Activated CD8-positive, alpha-beta memory T cell treated with anti-CD3 and anti-CD28 coated beads for 48 hours (primary cell): ENCODE measurements around the gene SRSF9.

Source experiments
- DNase-seq, 3 experiments: peaks; one replicate each; pipeline ENCODE4 v3.0.0-alpha.2; 2020; ENCODE audit warnings: low read depth in 2 of 3, low spot score in 2 of 3

SRSF9 gene

GRCh38 chr12:120483621-120484020 lies 14.1 kb upstream of the SRSF9 start:
- DNase-seq = no peak

GRCh38 chr12:120481022-120481767 lies 11.6 kb upstream of the SRSF9 start:
- no peak for DNase-seq

- DNase-seq = no peak
These were observed 10.7 kb upstream of the SRSF9 start for GRCh38 chr12:120480211-120480610.

- no peak for DNase-seq
These were observed 9.9 kb upstream of the SRSF9 start for GRCh38 chr12:120479458-120479857.

GRCh38 chr12:120475643-120476042 lies 6.1 kb upstream of the SRSF9 start:
- no peak for DNase-seq

GRCh38 chr12:120474616-120474960 lies 5.0 kb upstream of the SRSF9 start:
- DNase-seq = no peak

- no peak for DNase-seq
These were observed 4.5 kb upstream of the SRSF9 start for GRCh38 chr12:120473807-120474615.

- DNase-seq = no peak
These were observed 3.0 kb upstream of the SRSF9 start for GRCh38 chr12:120472521-120472920.

- no peak for DNase-seq
These were observed 719 bp upstream of the SRSF9 start for GRCh38 chr12:120470150-120470784.

GRCh38 chr12:120468821-120469449 lies 613 bp downstream of the SRSF9 start:
- peak in 1 of 3 experiments; percentile 23 for DNase-seq

GRCh38 chr12:120468325-120468820 lies 1.2 kb downstream of the SRSF9 start:
- no peak for DNase-seq

GRCh38 chr12:120467439-120467838 lies 2.1 kb downstream of the SRSF9 start:
- DNase-seq = no peak

GRCh38 chr12:120466560-120467315 lies 2.8 kb downstream of the SRSF9 start:
- DNase-seq = no peak

GRCh38 chr12:120465756-120466155 lies 3.8 kb downstream of the SRSF9 start:
- no peak for DNase-seq

GRCh38 chr12:120463712-120464111 lies 5.8 kb downstream of the SRSF9 start:
- no peak for DNase-seq

- DNase-seq = no peak
These were observed 7.4 kb downstream of the SRSF9 start for GRCh38 chr12:120462099-120462640.

GRCh38 chr12:120460157-120460556 lies 9.4 kb downstream of the SRSF9 start:
- no peak for DNase-seq

GRCh38 chr12:120457133-120457532 lies 12.4 kb downstream of the SRSF9 start:
- no peak for DNase-seq

GRCh38 chr12:120455302-120455701 lies 14.2 kb downstream of the SRSF9 start:
- no peak for DNase-seq

- DNase-seq = no peak
These were observed 15.6 kb downstream of the SRSF9 start for GRCh38 chr12:120453977-120454376.
